Heart left ventricle (tissue), 16 donors: ENCODE data around the gene NELFB. TPM values are rescaled to one million over a fixed set of nuclear protein-coding genes. Genes with fewer than 3 reads are reported as not detected.
A peak's percentile ranks its signal among the peaks of the same experiment; 100 is the strongest.
"Not testable (repeated sequence)": the region's sequence is repeated elsewhere in the genome, so short reads cannot be mapped to it uniquely, and the experiment has no call there.

Source experiments
- ATAC-seq, 4 donors: fragments of 200-7000 bp; cut with Tn5 transposase; one replicate each; pipeline ENCODE4 v1.9.1; 2020 to 2022; ENCODE audit warnings: moderate library complexity in 4 of 4, mild to moderate bottlenecking in 3 of 4, moderate number of reproducible peaks in 1 of 4
- DNase-seq, 5 donors: peaks; one replicate each; pipeline ENCODE4 v3.0.0-alpha.2; 2020
- H3K27ac ChIP-seq, 12 donors: fragments of 200-600 bp; sonication (generic) in 4 of 12; one replicate each; pipeline versions ENCODE4 v1.5.0 to v1.8.0; 2016 to 2022; ENCODE audit warnings: mild to moderate bottlenecking in 2 of 12
- H3K27me3 ChIP-seq, 9 donors: fragments of 200-600 bp; sonication (generic) in 2 of 9; one replicate each; pipeline versions ENCODE4 v1.5.1 to v1.8.0; 2016 to 2022; ENCODE audit warnings: mild to moderate bottlenecking in 3 of 9
- H3K36me3 ChIP-seq, 9 donors: fragments of 200-600 bp; sonication (generic) in 2 of 9; one replicate each; pipeline versions ENCODE4 v1.5.0 to v1.8.0; 2018 to 2022; ENCODE audit warnings: mild to moderate bottlenecking in 2 of 9
- H3K4me1 ChIP-seq, 12 donors: fragments of 200-600 bp; sonication (generic) in 4 of 12; one replicate each; pipeline versions ENCODE4 v1.5.0 to v1.8.0; 2016 to 2022; ENCODE audit warnings: mild to moderate bottlenecking in 3 of 12
- H3K4me3 ChIP-seq, 12 donors: fragments of 200-600 bp; sonication (generic) in 4 of 12; one replicate each; pipeline versions ENCODE4 v1.5.0 to v1.8.0; 2017 to 2022; ENCODE audit warnings: mild to moderate bottlenecking in 9 of 12, moderate library complexity in 4 of 12
- H3K9me3 ChIP-seq, 12 donors: fragments of 200-600 bp; sonication (generic) in 4 of 12; one replicate each; pipeline versions ENCODE4 v1.5.0 to v1.8.0; 2016 to 2022; ENCODE audit warnings: mild to moderate bottlenecking in 1 of 12
- POLR2A ChIP-seq, 2 donors: fragments of 450-650 bp; IDR thresholded peaks; one replicate each; pipeline ENCODE4 v1.6.1; 2017; ENCODE audit warnings: antibody characterized with exemption in 2 of 2, mild to moderate bottlenecking in 2 of 2, moderate library complexity in 2 of 2
- WGBS, 4 donors: extraction: QIAGEN DNeasy Blood & Tissue Kit in 2 of 4; methylation state at CpG; one replicate each; pipeline versions ENCODE4 v1.1.5 to v1.1.7; 2013 to 2018; 5-methylcytosine and 5-hydroxymethylcytosine counted together
- intact Hi-C, 10 donors: fragments of 100-400 bp; cut with DNase I; formaldehyde crosslinking; loops; one replicate each; pipeline versions ENCODE4 v1.11.1 to v1.14.2; 2022
- polyA plus RNA-seq, 2 donors: library from polyadenylated mRNA; stranded (reverse); fragments of 200-250 nt; gene quantifications; one replicate each; pipeline ENCODE4 v1.2.3, GENCODE V29; 2013
- total RNA-seq, 9 donors: library from RNA; depleted of rRNA in 2 of 9; stranded (reverse); fragments of >200 nt in 2 of 9; fragmentation: NEBNext Ultra II Directional in 3 of 9; extraction: Animal tissue kit (Norgen Biotek cat#: 25700) in 3 of 9; gene quantifications; one replicate each; pipeline versions ENCODE4 v1.1.0 to v1.2.4, GENCODE V29; 2016 to 2023
- TF ChIP-seq, protein P1 (sequence below), 12 donors: fragments of 200-600 bp; sonication (generic) in 4 of 12; IDR thresholded peaks; one replicate each; pipeline versions ENCODE4 v1.5.0 to v1.8.0; 2018 to 2022; ENCODE audit warnings: antibody characterized with exemption in 12 of 12, mild to moderate bottlenecking in 5 of 12
- donor health status: ischemic (EF 13 %, LVEDD 7.1; RV severe dilation, severe dysfunction).
- donor health status: healthy with polysubstance abuse.
- donor health status: DM: no; HTN: yes; CAD: no.
- donor health status: DM: no; HTN: no; CAD: no.
- donor health status: ischemic (EF 25% LVEDD 6.9; RV normal size, moderate dysfunction).
- donor health status: ischemic (EF 25% LVEDD 5.7; RV mildly dilated, moderate dysfunction).
- donor health status: healthy.
- donor health status: DM: yes; HTN: yes; CAD: no.
- donor health status: ischemic (EF 35%, LVEDD 5.7; RV mildly dilated, moderate dysfunction).
- donor health status: nonischemic (EF 11% LVEDD 7.7; RV severe dilation, severe dysfunction).
- donor health status: DM: yes; HTN: yes; CAD: no.
- donor health status: PGD.
- donor health status: ischemic (EF 29% LVEDD 5.4; RV normal size, mild dysfunction).
- donor health status: nonischemic (EF 23%, LVEDD 6.1; RV moderate dilation, normal function).

The NELFB gene
- total and polyA plus RNA-seq, 11 donors: 31.4 to 77.8 (median 38.1) TPM

DNA sequence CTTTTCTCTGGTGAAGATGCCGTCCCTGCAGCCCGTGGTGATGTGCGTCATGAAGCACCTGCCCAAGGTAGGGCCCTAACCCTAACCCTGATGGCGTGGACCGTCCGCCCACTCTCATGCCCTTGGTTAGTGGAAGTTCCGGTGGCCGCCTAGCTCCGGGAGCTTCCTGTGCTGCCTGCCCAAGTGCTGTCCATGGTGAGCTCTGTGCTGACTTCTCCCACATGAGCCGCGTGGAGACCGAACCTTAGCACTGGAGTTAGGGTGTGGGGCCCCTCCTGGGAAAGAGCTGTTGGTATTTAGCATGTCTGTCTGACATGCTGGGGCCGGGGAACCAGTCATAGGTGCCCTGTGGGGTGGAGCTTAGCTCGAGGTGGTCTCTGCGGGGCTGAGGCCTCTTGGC, 1.2 kb downstream of the NELFB start:
- H3K36me3 ChIP-seq: peaks cover 0 to 40% (median 29%) of the 10 kb centered on the region in 9 donors
- H3K27ac ChIP-seq: no peak overlapping the region
- no peak for TF ChIP-seq POLR2A (IDR thresholded peaks at IDR 0.05)
- TF ChIP-seq, protein P1, sequence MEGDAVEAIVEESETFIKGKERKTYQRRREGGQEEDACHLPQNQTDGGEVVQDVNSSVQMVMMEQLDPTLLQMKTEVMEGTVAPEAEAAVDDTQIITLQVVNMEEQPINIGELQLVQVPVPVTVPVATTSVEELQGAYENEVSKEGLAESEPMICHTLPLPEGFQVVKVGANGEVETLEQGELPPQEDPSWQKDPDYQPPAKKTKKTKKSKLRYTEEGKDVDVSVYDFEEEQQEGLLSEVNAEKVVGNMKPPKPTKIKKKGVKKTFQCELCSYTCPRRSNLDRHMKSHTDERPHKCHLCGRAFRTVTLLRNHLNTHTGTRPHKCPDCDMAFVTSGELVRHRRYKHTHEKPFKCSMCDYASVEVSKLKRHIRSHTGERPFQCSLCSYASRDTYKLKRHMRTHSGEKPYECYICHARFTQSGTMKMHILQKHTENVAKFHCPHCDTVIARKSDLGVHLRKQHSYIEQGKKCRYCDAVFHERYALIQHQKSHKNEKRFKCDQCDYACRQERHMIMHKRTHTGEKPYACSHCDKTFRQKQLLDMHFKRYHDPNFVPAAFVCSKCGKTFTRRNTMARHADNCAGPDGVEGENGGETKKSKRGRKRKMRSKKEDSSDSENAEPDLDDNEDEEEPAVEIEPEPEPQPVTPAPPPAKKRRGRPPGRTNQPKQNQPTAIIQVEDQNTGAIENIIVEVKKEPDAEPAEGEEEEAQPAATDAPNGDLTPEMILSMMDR (IDR thresholded peaks at IDR 0.05): no peak
- WGBS, 4 donors: 74 to 81% (median 77%) methylated on average over 11 to 15 of the region's 15 CpGs
- peaks cover 7 to 28% (median 20%) of the 10 kb centered on the region in 12 donors for H3K4me1 ChIP-seq
- no peaks in the 10 kb centered on the region for H3K9me3 ChIP-seq
- DNase-seq (peak in 1 of 5 donors; percentile 59), ATAC-seq (no peak)
- intact Hi-C loops: no loop called here
- H3K4me3 ChIP-seq: peak overlapping the region in 11 of 12 donors; percentile 87 to 100 (median 99)
- no peaks in the 10 kb centered on the region for H3K27me3 ChIP-seq

DNA sequence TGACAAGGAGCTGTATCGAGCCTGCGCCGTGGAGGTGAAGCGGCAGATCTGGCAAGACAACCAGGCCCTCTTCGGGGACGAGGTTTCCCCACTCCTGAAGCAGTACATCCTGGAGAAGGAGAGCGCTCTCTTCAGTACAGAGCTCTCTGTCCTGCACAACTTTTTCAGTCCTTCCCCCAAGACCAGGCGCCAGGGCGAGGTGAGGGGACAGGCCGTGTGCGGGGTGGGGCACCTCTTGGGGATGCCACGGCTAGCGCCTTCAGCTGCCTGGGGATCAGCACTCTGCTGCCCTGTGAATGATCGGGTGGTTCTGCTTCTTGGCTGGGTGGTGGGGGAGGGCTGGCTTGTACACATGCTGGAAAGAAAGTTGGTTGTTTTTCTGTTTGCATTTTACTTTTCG, 1.7 kb downstream of the NELFB start:
- Histone ChIP-seq H3K9me3 (no peaks in the 10 kb centered on the region), H3K27ac (no peak overlapping the region), H3K27me3 (no peaks in the 10 kb centered on the region), H3K36me3 (peaks cover 0 to 40% (median 29%) of the 10 kb centered on the region in 9 donors), H3K4me3 (peak overlapping the region in 6 of 12 donors; percentile 87 to 100 (median 99)), H3K4me1 (peaks cover 7 to 28% (median 20%) of the 10 kb centered on the region in 12 donors)
- WGBS, 4 donors: 85 to 93% (median 90%) methylated on average over 14 to 15 of the region's 15 CpGs
- intact Hi-C loops: no loop called here
- ATAC-seq (no peak), DNase-seq (peak in 1 of 5 donors; percentile 44)
- TF ChIP-seq, protein P1 (IDR thresholded peaks at IDR 0.05): no peak
- TF ChIP-seq POLR2A (IDR thresholded peaks at IDR 0.05): no peak

DNA sequence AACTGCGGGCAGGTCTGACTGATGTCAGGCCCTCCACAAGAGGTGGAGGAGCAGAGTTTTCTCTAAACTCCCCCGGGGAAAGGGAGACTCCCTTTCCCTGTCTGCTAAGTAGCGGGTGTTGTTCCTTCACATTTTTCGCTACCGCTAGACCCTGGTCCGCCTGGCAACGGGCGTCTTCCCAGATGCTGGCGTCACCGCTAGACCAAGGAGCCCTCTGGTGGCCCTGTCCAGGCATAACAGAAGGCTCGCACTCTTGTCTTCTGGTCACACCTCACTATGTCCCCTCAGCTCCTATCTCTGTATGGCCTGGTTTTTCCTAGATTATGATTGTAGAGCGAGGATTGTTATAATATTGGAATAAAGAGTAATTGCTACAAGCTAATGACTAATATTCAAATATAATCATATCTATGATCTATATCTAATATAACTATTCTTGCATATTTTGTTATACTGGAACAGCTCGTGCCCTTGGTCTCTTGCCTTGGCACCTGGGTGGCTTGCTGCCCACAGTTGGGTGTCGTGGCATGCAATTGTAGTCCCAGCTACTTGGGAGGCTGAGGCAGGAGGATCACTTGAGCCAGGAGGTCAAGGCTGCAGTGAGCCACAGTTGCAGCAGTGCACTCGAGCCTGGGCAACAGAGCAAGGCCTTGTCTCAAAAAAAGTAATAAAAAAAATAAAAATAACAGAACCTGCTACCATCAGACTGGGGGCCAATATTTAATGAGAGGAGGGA, 7.2 kb downstream of the NELFB start:
- intact Hi-C loops, ATAC-seq, H3K9me3 ChIP-seq, H3K4me3 ChIP-seq, H3K27me3 ChIP-seq, H3K27ac ChIP-seq: not testable (repeated sequence)
- DNase-seq: peak in 2 of 5 donors; percentile 25 to 32
- TF ChIP-seq, protein P1 (IDR thresholded peaks at IDR 0.05): peak; percentile 38 to 58 (median 50)
- WGBS, 4 donors: 30 to 57% (median 31%) methylated on average over 7 to 15 of the region's 15 CpGs
- Histone ChIP-seq H3K36me3 (peaks cover 0 to 73% (median 53%) of the 10 kb centered on the region in 9 donors), H3K4me1 (peaks cover 0 to 16% (median 0%) of the 10 kb centered on the region in 12 donors)

DNA sequence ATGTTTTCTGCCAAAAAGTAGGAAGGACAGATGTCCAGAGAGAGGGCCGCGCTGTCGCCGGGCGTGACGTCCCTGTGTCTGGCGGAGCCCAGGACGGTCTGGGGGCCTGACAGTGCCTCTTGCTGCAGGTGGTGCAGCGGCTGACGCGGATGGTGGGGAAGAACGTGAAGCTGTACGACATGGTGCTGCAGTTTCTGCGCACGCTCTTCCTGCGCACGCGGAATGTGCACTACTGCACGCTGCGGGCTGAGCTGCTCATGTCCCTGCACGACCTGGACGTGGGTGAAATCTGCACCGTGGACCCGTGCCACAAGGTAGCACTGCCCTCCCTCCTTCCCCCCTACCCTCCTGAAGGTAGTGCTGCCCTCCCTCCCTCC, 7.8 kb downstream of the NELFB start:
- Histone ChIP-seq H3K4me1 (peaks cover 0 to 22% (median 3%) of the 10 kb centered on the region in 12 donors), H3K27ac (no peak overlapping the region), H3K9me3 (no peaks in the 10 kb centered on the region), H3K4me3 (no peak overlapping the region), H3K36me3 (peaks cover 0 to 73% (median 57%) of the 10 kb centered on the region in 9 donors), H3K27me3 (no peaks in the 10 kb centered on the region)
- DNase-seq (peak in 1 of 5 donors; percentile 7), ATAC-seq (peak in 2 of 4 donors; percentile 18 to 20)
- WGBS, 4 donors: 84 to 93% (median 90%) methylated on average over 24 of the region's 24 CpGs
- TF ChIP-seq, protein P1 (IDR thresholded peaks at IDR 0.05): no peak
- no peak for TF ChIP-seq POLR2A (IDR thresholded peaks at IDR 0.05)
- intact Hi-C loops: no loop called here
